Measurements from ENCODE around the gene BIRC3. TPM values are rescaled to one million over a fixed set of nuclear protein-coding genes. Genes with fewer than 3 reads are reported as not detected.
A peak's percentile ranks its signal among the peaks of the same experiment; 100 is the strongest.

The BIRC3 gene
- total RNA-seq (ENCODE audit: unreplicated experiment), result 0.08 TPM
- long read RNA-seq, result 0 reads

GRCh38 chr11:102317099-102317767 is at the start of gene BIRC3:
Gene BIRC3 (plus strand): TSS chr11:102317484. CDS start chr11:102324510, 7,026 bp downstream.
- no peaks in the 10 kb centered on the region for H3K9me3 Mint-ChIP-seq (ENCODE audit: unreplicated experiment)
- H3K4me3 Mint-ChIP-seq (ENCODE audit: unreplicated experiment), result peak within 1 kb of the TSS; percentile 87
- H3K36me3 Mint-ChIP-seq (ENCODE audit: low read depth, unreplicated experiment), result no peaks in the 10 kb centered on the region
- peak; percentile 29 for DNase-seq (ENCODE audit: low spot score)
- peaks cover 9% of the 10 kb centered on the region for H3K4me1 Mint-ChIP-seq (ENCODE audit: unreplicated experiment)
- H3K27ac Mint-ChIP-seq (ENCODE audit: unreplicated experiment), result no peak within 1 kb of the TSS
- no peaks in the 10 kb centered on the region for H3K27me3 Mint-ChIP-seq (ENCODE audit: unreplicated experiment)
- TF ChIP-seq CTCF (IDR thresholded peaks at IDR 0.05; ENCODE audit: unreplicated experiment), result no peak

- Mint-ChIP-seq H3K4me3 (ENCODE audit: unreplicated experiment) (no peak overlapping the region), H3K27ac (ENCODE audit: unreplicated experiment) (no peak overlapping the region), H3K36me3 (ENCODE audit: low read depth, unreplicated experiment) (no peaks in the 10 kb centered on the region), H3K4me1 (ENCODE audit: unreplicated experiment) (peaks cover 11% of the 10 kb centered on the region), H3K9me3 (ENCODE audit: unreplicated experiment) (no peaks in the 10 kb centered on the region), H3K27me3 (ENCODE audit: unreplicated experiment) (no peaks in the 10 kb centered on the region)
- DNase-seq (ENCODE audit: low spot score), result no peak
- TF ChIP-seq CTCF (IDR thresholded peaks at IDR 0.05; ENCODE audit: unreplicated experiment), result no peak
Measured at GRCh38 chr11:102267609-102268008, 49.7 kb upstream of the BIRC3 start.

- Mint-ChIP-seq H3K27me3 (ENCODE audit: unreplicated experiment) (no peaks in the 10 kb centered on the region), H3K4me3 (ENCODE audit: unreplicated experiment) (peak overlapping the region; percentile 60), H3K9me3 (ENCODE audit: unreplicated experiment) (no peaks in the 10 kb centered on the region), H3K36me3 (ENCODE audit: low read depth, unreplicated experiment) (no peaks in the 10 kb centered on the region), H3K27ac (ENCODE audit: unreplicated experiment) (no peak overlapping the region), H3K4me1 (ENCODE audit: unreplicated experiment) (peaks cover 11% of the 10 kb centered on the region)
- TF ChIP-seq CTCF (IDR thresholded peaks at IDR 0.05; ENCODE audit: unreplicated experiment), result no peak
- DNase-seq (ENCODE audit: low spot score), result peak; percentile 62
Measured at GRCh38 chr11:102268083-102268984, 49.0 kb upstream of the BIRC3 start.

GRCh38 chr11:102268985-102269470 is 48.3 kb upstream of the BIRC3 start:
- H3K36me3 Mint-ChIP-seq (ENCODE audit: low read depth, unreplicated experiment), result no peaks in the 10 kb centered on the region
- H3K27me3 Mint-ChIP-seq (ENCODE audit: unreplicated experiment), result no peaks in the 10 kb centered on the region
- peaks cover 11% of the 10 kb centered on the region for H3K4me1 Mint-ChIP-seq (ENCODE audit: unreplicated experiment)
- H3K4me3 Mint-ChIP-seq (ENCODE audit: unreplicated experiment), result peak overlapping the region; percentile 60
- no peaks in the 10 kb centered on the region for H3K9me3 Mint-ChIP-seq (ENCODE audit: unreplicated experiment)
- H3K27ac Mint-ChIP-seq (ENCODE audit: unreplicated experiment), result no peak overlapping the region
- no peak for TF ChIP-seq CTCF (IDR thresholded peaks at IDR 0.05; ENCODE audit: unreplicated experiment)
- DNase-seq (ENCODE audit: low spot score), result no peak

Data from endothelial cell (in vitro differentiated cells).